ENCODE measurements around the gene PTMS.

PTMS gene

GRCh38 chr12:6752921-6753771, 13.0 kb upstream of the PTMS start, which contains the start of gene MLF2:
Gene MLF2 (minus strand): TSS chr12:6753141. CDS start chr12:6752334, 807 bp downstream.
- DNase-seq = peak; percentile 99

DNA sequence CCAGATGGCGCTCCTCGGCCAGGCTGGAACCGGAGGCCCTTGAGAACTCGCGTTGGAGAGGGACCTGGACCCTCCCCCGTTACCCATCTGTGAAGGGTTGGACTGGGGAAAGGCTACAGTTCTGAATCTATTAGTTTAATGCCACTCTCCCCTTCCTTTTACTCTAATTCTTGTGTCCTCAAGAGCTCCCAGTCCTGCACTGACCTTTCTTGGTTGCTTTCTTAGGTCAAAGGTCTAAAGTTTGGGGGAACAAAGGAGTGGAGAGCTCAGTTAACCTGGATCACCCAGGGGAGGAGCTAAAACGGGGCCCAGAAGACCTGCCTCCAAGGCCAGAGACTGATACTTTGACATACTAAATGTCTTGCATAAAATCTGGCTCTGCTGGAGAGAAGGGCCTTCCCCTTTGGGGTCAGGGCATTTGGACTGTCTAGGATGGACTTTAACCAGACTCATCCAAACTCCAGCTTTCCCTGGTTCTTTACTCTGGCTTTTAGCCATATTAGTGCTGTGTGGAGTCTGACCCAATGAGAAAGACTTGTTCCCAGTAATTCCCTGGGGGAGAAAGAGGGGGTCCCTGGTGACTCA, 12.3 kb upstream of the PTMS start:
- no peak for DNase-seq

DNA sequence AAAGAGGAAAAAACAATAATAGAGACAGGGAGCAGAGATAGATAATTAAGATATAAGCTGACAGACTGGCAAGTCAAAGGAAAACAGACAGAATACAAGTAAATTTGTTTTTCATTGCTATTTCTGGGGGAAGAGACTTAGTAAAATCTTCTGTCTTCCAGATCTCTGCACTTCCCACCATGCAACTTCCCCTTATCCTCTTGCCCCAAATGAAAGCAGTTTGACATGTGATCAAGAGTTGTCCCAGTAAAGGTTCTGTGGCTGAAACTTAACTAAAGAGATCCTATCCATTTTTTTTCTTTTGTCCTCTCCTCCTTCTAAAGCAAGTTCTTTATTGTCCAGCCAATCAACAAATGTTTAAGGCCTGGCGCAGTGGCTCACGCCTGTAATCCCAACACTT, 11.8 kb upstream of the PTMS start:
- DNase-seq = no peak

DNA sequence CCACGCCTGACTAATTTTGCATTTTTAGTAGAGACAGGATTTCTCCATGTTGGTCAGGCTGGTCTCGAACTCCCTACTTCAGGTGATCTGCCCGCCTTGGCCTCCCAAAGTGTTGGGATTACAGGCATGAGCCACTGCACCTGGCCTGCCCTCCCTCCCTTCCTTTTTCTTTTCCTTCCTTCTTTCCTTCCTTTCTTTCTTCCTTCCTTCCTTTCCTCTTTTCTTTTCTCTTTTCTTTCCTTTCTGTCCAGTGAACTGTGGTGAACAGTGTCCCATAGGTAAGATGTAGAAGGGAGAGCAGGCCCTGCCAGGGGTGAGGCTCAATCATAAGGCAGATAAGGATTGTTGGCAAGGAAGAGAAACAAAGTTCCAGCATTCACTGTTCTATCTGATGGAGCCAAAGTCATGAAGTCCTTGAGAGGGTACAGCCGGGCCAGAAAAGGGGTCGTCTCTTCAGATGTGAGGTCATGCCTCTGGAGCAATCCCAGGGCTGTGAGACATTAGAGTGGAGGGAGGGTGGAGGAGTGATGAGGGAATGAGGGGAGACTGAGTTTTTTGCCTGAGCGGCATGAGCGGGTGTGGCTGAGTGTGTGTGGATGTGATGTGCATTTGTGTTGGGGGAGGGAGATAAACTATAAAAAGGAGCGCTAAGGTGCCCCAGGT, 9.0 kb upstream of the PTMS start:
- DNase-seq = no peak

DNA sequence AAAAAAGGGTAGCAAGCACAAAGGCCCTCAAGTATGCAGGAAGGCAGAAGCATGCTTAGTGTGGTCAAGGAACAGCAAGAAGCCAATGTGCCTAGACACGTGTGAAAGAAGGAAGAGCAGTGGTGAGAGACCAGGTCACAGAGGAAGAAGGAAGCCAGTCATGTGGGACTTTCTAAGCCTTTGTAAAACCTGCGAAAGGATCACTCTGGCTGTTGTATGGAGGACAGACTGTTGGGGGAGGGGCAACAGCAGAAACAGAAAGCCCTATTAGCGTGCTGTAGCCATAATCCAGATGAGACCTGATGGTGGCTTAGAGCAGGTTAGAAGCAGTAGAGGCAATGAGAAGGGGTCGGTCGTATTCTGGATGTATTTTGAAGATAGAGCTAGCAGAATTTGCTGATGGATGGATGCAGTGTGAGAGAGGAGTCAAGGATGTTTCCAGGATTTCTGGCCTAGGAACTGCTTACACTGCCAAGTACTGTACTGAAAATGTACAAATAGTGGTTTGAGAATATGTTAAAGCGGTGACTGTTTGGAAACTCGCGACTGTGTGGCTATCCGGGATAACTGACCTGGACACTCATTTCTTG, 7.6 kb upstream of the PTMS start:
- no peak for DNase-seq

- DNase-seq = no peak
Measured at GRCh38 chr12:6759741-6760140, 6.4 kb upstream of the PTMS start.

DNA sequence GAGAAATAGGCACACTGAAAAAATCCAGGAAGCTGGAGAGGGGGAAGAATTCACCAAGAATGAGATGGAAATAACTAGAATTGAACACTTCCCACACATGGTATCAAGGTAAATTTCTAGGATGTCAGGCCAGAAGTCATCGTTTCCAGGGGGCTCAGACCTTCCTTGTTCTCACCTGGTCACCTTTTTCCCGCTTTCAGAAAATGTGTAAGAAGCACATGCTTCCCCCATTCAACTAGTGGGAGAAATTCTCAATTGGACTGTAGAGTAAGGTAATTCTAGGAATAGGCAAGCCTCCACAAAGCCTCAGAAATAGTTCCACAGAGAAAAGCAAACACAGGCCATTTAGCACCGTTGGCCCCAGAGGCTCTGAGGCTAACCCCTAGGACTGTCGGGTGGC, 2.8 kb upstream of the PTMS start:
- DNase-seq = no peak

GRCh38 chr12:6764011-6764828, 1.9 kb upstream of the PTMS start:
- peak; percentile 84 for DNase-seq

- DNase-seq = no peak
Measured at GRCh38 chr12:6765048-6765633, 1.0 kb upstream of the PTMS start.

GRCh38 chr12:6766651-6767349, 637 bp downstream of the PTMS start:
- DNase-seq = peak; percentile 68

GRCh38 chr12:6767353-6768319, 1.5 kb downstream of the PTMS start:
- no peak for DNase-seq

DNA sequence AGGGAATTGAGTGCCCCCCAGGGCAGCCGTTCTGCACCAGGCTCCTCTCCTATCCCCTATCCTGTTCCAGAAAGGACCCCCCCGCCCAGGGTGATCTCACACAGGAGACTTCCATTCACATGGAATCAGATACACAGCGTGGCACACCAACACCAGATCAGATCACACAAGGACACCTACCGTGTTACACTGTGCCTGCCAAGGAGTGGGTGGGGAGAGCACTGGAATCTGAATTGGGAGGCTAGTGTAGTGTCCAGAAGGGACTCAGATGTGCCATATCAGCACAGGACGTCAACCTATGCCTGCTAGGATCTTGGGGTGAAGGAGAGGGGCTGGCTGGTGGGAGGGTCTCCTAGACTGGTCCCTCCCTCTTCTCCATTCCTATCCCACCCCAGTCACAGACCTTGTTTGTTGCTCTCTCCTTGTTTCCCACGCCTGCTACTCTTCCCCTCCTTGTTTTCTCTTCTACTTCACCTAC, 2.3 kb downstream of the PTMS start:
- no peak for DNase-seq

GRCh38 chr12:6768990-6769389, 2.8 kb downstream of the PTMS start:
- DNase-seq = no peak

GRCh38 chr12:6769666-6770065, 3.5 kb downstream of the PTMS start:
- DNase-seq = no peak

DNA sequence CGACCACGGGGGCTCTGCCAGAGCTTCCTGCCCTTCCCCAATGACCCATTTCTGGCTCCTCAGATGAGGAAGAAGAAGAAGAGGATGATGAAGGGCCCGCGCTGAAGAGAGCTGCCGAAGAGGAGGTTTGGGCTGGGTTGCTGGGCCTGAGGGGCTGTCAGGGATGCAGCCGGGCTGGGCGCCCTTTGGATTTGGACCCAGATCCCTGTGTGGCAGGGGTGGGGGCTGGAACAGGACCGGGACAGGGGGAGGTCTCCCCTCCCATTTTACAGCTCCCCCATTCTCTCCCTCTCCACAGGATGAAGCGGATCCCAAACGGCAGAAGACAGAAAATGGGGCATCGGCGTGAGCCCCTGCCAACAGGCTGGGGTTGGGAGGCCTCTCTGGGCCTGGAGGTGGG, 3.9 kb downstream of the PTMS start:
- DNase-seq = no peak

- no peak for DNase-seq
Measured at GRCh38 chr12:6770600-6770999, 4.4 kb downstream of the PTMS start.

DNA sequence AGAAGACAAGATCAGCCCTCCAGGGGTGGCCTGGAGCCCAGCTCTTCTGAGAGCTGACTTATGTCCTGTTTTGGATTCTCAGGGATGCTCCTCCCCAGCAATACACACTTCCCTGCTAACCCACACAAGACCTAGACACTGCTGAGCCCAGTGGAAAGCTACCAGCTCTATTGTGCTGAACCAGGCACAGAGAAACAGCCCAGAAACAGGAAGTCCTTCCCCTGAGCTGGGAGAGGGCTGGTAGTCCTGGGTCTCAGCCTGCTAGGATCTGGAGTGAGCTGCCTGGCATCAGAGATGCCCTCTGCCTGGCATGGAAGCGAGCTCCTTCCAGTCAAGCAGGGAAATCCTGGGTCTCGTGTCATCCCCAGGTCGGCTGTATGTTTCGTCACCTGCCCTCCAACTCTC, 4.9 kb downstream of the PTMS start:
- DNase-seq = no peak

- no peak for DNase-seq
Measured at GRCh38 chr12:6771509-6772330, 5.6 kb downstream of the PTMS start.

DNA sequence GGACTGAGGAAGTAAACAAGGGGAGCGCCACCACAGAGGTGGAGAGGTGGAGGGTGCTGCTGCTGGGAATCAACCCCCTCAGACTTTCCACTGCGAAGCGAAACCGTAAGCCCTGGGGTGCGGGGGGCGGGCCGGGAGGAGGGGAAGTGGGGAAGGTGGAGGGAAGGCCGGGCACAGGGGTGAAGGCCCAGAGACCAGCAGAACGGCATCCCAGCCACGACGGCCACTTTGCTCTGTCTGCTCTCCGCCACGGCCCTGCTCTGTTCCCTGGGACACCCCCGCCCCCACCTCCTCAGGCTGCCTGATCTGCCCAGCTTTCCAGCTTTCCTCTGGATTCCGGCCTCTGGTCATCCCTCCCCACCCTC, 6.2 kb downstream of the PTMS start, which contains the start of gene LAG3:
LAG3 (plus strand) TSS at position 190 of the 365 bp plus-strand sequence. CDS start 333 bp downstream, outside the sequence.
- DNase-seq = peak; percentile 56

All from activated CD4-positive, alpha-beta T cell treated with anti-CD3 and anti-CD28 coated beads, Interleukin-2, Interleukin-6, amounts not matched to agents 100 ng/mL and 50 ng/mL, durations not matched to agents 16 hours and 8 hours (primary cell).